GM19351 (cell line): Measurements from ENCODE around the gene PALLD.

Source experiments
- ATAC-seq: cut with Tn5 transposase; IDR thresholded peaks from one replicate; pipeline ENCODE4 v1.9.1; 2021; ENCODE audit warnings: mild to moderate bottlenecking, moderate library complexity; ENCODE audit not compliant: unreplicated experiment

The PALLD gene

DNA sequence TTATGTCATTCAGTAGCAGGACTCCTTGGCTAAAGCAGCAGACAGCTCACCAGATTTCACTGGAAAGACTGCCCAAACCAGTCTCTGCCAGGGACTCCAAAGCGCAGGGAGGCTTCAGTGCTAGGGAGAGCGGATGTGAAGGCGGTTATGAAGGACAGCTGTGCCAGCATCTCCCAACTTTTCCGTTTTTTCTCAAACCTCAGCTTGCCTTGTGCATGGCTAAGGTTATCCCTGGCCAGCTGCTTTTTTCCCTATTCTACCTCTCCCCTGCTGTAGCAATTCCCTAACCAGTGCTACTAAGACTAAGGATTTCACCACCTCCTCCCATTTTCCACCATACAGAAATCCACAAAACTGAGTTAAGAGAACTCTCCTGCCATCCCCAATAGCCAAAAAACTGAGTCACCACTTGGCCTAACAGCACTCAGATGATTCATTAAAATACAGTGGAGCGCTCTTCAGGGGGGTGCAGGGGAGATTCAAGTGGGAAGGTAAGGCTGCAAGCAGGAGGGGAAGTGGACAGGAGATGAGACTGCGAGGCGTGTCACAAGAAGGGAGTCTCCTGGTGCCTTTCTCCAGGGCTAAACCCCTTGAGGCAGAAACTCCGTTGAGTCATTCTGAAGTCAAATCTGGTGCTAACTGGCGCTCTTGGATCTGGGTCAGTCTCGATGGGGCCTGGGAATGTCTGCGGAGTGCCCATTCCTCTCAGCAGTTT is 90.7 kb downstream of the PALLD start:
- ATAC-seq = no peak

DNA sequence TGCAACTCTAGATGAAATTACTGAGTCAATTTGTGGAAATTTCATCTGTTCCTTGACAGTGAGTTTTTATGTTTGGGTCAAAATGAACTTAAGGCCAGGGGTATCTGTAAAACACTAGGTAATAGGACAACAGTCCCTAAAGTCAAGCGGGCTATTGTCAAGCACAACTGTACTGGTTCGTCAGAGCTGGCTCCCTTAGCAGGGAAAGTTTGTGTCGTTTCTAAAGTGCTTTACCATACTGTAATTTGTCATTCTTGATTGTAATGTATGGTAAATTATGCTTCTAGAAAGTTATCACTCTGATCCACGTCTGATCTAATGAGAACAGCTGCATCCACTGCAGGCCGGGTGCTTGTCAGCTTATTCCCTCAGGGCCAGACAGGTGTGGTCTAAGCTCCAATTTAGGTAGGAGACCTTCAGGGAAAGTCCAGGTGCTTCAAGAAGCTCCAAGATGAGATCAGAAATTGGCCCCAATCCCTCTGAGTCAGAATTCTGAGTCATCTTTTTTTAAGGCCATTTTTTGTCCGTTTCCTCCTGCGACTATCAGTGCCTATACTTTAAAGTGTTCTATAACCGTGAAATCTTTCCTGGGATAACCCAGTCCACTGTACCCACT is 92.2 kb downstream of the PALLD start:
- no peak for ATAC-seq

DNA sequence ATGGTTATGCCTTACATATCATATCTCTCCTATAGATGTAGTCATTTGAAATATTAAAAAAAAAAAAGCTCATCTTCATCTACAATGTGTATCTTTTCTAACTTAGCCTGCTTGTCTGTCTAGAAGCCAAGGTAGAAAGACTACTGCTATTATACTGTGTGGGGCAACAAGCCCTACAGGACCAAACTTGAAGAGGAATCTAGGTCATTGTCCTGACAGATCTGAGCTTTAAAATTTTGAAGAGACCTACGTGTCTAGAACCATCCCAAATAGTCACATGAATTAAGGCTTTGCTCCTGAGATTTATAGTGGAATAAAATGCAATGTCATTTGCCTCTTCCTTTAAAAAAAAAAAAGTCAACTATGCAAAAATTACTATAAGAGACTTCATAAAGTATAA is 95.8 kb downstream of the PALLD start:
- no peak for ATAC-seq

DNA sequence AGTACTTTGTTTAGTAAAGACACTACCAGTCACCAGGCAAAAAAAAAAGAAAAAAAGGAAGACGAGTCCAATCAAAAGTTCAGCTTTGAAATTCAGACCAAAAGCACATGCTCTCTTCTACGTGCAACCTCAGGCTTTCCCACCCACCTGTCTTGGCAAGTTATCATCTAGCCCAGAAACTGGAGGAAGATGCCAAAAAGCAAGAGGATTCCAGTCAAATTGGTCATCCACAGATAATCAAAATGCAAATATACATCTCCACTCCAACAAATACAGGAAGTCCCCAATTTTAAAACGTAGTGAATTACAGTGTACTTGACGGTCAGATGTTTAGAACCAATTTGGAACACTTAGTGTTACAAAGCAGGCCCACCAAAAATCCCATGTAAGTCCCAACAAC is 96.5 kb downstream of the PALLD start:
- no peak for ATAC-seq

DNA sequence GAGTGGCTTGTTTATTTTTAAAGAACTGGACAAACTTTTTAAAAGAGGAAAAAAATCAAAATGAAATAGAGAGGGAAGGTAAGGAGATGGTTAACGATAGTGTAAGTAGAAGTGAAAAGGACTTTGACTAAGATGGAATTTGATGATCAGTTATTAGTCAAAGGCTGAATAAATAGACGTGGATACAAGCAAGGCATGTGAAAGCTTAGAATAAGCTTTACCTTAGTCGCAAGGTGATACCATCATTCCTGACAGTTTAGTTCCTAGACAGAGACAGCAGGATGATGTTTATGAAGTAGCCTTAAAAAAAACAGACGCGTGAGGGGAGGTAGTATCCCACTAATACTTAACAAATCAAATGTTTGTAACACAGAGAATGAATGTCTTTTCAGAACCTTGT is 97.3 kb downstream of the PALLD start:
- ATAC-seq = no peak

DNA sequence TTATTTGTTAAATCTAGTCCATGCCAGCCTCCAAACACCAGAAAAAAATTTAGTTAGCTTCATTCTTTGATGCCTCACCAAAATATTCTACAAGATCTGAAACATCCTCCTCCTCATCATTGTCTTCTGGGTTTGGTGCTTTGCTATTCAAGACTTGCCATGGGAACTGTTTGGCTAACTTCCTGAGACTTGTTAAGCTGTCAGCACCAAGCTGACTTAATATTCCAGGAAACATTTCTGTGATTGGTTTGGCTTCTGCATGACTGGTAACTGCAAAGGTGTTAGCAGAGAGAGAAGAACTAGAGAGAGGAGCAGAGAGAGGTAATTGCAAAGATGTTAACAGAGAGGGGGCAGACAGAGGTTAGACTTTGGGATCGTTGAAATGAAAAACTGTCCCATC is 101.3 kb downstream of the PALLD start:
- ATAC-seq = no peak

DNA sequence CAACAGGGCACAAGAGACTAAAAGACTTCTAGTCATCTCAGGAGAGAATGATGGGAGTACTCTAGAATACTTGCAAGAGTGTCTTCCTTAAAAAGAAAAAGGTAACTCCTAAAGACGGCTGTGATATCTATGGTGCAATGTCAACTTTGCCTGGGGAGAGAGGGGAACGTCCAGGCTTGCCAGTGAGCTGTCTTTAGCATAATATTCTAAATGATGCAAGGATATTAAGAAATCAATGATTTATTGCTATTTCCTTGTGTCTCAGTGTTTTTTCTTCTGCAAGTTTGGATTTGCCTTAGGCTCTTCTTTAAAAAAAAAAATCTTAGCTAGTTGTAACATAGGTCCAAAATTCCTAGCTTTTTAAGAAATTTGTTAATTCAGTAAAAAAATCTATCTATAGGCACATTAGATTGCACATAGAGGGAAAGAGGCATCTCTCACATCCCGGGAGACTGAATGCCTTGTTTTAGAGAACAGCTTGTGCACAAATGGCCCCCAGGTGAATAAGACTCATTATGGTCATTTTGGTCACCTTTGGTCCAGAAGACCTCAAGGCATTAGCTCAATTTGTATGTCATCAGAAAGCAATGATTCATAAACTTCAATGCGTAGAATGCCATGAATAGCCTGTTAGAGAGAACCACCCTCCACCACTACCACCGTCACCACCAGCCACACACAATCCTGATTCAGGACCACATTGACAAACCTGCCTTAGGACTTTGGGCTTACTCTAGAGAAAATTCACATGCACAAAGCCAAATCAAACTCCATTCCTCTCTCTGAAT is 104.1 kb downstream of the PALLD start:
- ATAC-seq = no peak

DNA sequence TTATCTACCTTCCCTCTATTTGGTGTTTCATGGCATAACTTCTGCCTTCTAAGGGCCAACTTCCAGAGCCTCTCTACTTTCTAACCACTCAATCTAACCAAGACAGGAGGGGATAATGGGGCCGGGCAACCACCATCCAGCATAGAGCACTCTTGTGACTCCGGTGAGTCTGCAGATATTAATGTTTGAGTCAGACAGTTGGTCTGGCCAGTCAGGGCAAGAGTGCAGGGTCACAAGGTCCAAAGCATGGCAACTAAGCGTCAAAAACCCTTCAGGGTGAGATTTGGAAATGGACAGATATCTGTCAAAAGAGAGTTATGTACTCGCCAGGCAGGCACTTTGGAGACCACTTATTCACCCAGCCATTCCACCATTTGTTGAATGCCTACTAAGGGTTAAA is 105.0 kb downstream of the PALLD start:
- ATAC-seq = no peak

DNA sequence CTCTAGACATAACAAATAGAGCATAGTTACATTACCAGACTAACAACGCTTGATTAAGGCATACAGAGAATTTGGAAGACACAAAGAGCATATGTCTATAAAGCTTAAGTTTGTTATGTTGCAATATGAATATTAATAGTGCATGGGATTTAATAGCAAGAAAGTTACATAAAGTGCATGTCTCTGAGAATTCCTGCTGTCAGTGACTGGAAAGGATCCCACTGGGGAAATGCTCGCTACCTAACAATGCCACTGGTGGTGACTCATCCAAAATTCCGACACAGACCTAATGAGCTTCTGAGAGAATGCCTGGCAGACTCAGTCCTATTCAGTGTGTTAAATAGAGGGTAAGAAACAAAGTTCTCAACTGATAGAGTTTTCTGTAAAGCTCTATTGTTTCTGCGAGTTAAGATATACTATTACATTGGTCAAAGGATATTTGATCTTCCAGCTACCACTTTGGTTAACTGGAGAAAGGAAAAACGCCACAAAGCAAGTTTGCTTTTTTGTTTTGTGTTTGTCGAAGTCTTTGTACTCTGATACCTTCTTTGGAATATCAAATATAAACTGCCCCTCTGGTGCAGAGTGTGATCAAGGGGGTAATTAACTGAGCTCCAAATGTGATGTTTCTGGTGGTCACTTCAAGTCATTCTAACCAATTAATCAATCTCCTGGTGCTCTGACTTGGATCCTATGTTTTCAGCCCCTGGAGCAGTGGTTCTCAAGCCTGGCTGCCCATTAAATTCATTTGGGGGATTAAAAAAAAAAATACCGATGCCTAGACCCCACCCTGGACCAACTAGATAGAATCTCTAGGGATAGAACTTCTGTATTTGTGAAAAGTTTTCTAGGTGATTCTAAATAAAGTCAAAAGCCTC is 107.9 kb downstream of the PALLD start:
- no peak for ATAC-seq

DNA sequence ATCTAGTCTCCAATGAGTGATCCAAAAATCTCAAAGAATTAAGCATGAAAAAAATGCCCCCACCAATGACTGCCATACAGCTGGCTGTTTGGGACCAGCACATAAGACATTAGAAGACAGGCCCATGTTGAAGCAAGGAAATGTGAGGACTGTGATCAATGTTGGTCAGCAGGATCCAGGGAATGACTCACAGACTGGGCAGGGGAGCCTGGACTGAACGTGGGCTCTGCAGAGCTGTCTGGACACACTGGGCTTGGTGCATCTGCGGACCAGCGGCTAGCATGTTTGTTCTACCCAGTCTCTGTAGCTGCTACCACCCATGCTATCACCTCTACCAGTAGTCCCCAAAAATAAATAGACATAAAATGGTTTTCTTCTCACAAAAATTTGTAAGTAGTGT is 108.6 kb downstream of the PALLD start:
- ATAC-seq = no peak

DNA sequence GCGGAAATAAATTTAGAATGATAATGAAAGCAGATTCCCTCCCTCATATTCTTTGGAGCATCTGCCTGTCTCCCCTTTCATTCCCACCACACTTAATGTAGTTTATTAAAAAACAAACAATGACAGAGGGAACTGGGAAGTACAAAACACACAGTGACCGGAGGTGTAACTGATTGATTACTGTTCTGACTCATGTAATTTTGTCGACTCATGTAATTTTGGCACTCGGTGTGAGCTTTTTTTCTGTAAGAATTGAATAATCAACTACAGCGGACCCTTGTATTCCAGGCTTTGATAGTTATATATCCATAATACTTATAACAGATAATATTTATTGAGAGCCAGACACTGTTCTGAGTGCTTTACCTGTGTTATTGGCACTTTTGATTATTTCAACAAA is 110.4 kb downstream of the PALLD start:
- no peak for ATAC-seq

DNA sequence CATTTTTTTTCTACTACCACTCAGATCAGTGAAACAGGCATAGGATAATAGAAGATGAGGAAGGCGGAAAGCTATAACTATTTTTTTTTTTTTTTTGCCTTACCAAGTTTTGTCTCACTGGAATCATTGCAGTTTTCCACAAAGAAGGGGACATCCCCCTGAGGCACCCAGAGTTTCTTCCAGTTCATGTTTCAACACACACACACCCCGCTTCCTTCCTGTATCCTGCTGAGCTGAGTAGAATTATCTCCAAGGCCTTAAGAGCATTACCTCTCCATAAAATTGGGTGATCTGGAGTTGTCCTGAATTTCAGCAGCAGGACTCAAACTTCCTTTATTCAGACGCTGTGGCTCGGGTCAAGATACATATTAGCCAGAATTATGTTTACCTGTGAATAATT is 111.9 kb downstream of the PALLD start:
- no peak for ATAC-seq

DNA sequence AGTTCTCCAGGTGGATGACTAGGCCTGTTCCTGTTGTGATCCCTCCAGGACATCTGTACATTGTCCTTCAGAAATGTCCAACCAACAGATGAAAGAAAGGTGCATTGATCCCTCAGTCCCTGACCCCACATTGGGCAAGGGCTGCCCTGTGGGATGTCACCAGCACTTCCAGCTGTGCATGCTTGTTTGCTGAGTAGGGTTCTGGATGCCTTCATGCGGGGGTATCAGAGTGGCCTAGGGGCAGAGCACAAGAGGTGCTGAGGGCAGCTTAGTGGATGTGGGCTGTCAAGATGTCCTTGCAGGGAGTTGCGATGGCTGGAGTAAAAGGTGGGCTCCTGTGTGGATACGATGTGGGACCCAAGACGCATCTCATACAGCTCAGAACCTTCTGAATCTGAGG is 112.5 kb downstream of the PALLD start:
- no peak for ATAC-seq

DNA sequence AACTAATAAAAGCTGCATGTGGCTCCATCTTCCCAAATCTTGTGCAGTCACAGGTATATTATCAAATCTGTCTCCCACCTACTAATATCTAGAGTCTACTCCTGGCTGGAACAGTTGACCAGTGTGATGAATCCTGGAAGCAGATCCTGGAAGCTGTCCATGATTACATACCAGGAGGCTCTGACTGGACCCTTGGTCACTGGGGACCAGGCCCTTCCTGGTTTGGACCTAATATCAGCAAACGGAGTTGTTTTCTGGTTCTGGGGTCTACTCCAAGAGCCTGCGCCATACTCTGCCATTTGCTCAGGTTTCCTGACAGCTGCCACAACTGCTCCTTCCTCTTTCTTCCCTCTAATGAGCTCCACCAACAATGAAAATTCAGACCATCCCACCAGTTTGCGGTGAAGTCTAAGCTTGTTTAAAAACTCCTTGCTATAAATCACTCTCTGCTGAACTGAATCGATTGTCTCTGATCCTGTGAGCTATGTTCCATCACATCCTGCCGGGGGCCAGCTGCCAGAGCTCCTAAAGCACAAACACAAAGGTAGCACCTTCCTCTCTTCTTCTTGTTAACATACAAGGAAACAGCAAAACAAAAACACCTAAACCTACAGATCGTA is 114.2 kb downstream of the PALLD start:
- no peak for ATAC-seq

DNA sequence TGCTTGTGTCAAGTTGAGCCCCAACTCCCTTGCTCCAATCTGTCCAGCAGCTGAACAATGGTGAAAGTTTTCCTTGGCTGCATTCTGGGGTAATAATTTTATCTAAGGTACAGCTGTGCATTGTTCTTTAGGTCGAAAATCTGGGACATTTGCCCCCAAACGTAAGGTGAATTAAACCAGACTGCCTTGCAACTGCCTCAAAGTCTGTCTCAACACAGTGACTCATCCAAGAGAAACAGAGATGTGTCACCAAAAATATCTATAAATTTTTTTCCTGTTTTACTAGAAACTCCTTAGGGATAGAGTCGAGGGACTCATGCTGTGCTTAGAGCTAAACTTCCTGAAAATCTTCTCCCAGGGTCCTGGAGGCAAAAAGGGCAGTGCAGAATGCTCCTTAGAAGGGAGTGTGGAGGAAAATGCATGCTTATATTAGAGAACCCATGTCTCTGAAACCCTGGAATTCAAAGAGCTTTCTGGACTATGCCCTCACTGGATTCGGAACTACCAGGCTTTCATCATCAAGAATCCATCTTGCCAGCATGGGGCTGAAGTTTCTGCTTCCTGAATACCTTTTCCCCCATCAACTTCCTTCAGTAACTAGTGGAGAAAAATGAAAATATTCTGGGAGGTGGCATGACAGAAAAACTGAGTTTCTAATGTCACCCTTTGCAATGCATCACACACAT is 115.7 kb downstream of the PALLD start:
- no peak for ATAC-seq

DNA sequence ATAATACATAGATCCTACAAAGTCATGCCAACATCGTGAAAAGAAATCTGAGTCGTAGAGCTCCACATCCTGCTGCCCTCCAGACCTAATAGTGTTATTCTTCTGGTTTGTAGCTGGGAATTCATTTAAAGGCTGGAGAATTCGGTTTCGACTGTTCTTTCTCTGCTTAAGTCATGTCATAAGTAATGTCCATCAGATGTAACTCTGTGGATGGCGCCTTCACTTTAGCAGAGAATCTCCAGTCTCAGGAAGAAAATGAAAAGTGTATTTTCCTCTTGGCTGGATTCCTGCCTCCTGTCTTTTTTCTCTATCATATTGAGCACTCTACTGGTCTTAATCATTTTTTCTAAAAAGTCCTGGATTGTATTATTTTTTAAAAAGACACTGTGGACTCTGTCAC is 117.0 kb downstream of the PALLD start:
- no peak for ATAC-seq

DNA sequence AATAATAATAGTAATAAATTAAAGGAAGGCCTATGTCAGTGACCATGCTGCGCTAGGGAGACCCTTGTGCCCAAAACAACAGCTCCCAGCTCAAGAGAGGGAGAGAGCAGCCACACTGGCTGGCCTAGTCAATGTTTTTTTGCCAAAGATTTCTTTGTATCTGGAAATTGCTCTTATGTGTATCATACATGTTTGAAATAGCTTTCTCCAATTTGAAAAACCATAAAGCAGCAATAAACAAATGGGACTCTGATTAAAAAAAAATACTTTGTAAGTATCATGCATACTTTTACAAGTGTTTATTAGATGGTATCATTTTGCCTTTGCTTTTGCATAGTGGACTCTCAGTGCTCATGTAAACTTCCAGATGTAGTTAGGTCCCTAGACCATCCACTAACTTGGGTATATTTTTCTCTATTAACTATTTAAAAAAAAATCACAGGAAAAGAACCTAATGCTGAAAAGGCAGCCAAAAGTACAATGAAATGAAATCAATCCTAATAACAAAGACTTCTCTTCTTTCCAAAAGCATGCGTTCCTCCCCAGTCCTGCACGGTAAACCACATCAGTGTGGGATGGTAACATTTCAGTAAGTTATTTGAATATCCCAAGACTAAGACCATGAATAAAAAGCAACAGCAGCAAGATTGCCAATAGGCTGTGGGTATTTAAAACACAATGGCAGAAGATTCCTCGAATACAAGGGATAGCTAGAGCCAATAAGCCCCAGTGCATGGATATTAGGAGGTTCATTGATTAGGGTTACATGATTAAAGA is 117.6 kb downstream of the PALLD start:
- no peak for ATAC-seq

DNA sequence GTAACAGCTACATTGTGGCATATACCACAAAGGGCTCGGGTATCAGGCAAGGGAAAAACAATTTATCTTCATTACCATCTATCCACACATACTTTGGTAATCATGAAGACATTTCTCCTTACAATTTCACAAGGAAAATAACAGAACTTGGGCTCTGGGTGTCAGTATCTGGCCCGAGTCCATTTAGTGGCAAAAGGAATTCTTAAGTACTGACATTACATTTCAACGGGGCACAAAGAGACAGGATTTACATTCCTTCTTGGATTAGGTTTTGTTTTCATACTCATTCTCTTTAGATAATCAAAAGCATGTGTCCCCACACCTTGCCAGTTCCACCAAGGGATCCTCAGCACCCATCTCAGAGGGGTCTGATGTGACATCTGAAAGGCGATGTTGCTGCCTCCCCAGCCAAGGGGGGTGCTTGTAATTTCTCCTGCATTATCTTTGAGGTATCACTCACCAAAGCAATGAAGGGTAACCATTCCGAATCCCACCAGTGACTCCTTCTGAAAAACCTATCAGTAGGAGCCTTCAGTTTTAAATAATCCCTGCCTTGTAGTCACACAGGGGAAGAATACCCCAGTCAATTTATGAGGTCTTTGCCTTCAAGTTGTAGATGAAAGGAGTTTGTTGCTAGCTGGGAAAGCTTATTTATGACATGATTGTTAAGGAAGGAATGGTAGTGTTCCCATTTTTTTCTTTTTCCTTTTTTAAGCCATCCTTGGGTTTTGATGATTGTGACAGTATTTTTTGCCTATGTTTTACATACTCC is 118.6 kb downstream of the PALLD start:
- no peak for ATAC-seq
